H1 (cell line): Measurements from ENCODE around the gene IL10. TPM values are rescaled to one million over a fixed set of nuclear protein-coding genes. Genes with fewer than 3 reads are reported as not detected.

Experiments
- HDAC2 ChIP-seq, 2 experiments: fragments of 300-600 bp in 1 of 2; sonication (generic) in 1 of 2; IDR thresholded peaks; 2 replicates each; pipeline ENCODE4 v1.6.1; 2011 to 2012; ENCODE audit warnings: low read depth in 2 of 2, low read length in 2 of 2, mild to moderate bottlenecking in 2 of 2, moderate library complexity in 2 of 2, borderline replicate concordance in 1 of 2, inconsistent platforms in 1 of 2
- polyA plus RNA-seq, 7 experiments: library from polyadenylated mRNA; depleted of rRNA in 3 of 7; stranded (reverse) in 5 of 7; unstranded in 2 of 7; fragments of >200 nt in 5 of 7; fragments of 200-250 nt in 2 of 7; gene quantifications; 1 replicate in 5 of 7; 2 replicates in 1 of 7; 4 replicates in 1 of 7; pipeline versions ENCODE4 v1.2.1 to v1.2.3, GENCODE V29; 2011 to 2013; ENCODE audit warnings: missing spikeins in 2 of 7, mixed read lengths in 2 of 7
- total RNA-seq: library from RNA; stranded (reverse); fragmentation: NEBNext Ultra II Directional; extraction: Animal tissue kit (Norgen Biotek cat#: 25700); gene quantifications from 2 replicates; pipeline ENCODE4 v1.2.1, GENCODE V29; 2021

The IL10 gene
- total and polyA plus RNA-seq, 2 of the 8 experiments (the other 6 are each of a cell fraction or from before 2014, with no cell fraction given) = not detected

DNA sequence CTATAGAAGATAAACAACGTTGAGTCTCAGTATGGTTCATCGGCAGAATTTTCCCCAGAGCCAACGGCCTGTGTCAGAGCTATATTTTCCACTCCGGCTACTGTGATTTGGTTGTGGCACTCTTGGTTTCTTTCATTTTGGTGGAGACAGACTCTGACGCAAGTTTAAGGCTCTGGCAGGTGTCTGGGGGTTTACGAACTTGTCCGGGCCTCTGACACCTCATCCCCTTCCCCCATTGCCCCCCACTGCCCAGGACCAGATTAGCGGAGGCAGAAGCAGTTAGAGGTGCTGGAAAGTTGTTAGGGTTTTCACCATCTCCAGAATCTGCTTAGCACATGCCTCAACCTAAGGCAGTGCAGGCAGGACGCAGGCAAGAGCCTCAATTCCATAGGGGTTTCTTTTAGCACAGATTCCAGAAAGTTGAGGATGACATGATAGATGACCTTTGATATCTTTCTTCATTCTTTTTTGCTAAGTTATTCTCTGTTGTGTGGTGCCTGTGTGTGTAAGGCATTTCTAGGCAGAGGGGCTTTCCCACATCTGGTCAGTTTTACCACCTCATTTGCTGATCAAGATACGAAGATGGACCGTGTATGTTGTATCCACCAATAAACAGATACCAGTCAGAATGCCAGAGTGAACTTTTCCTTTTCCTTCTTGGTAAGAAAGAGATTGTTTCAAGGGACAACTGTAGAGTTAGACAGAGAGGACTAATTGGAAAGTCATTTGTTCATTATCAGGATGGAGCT lies 18.4 kb upstream of the IL10 start (continued):
- no peak for TF ChIP-seq HDAC2 (IDR thresholded peaks at IDR 0.05; ENCODE audit: borderline replicate concordance in 1 of 2, low read depth in 2 of 2, low read length in 2 of 2)
